ENCODE measurements around the gene JARID2.
A peak's percentile ranks its signal among the peaks of the same experiment; 100 is the strongest.

DNA sequence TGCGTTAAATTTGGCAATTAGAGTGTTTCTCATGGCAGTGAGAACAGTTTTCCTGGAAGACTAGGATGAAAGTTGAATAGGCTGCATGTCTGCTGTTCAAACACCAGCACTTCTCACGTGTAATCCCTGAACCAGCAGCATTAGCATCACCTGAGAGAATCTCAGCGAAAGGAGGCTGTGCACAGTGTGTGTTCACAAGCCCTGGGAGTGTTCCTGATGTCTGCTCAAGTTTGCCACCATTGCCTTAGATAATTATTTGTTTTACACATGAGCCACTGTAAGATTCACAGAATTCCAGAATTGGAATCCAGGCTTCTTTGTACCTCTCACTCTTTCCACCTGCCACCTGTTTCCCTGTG is 117.3 kb downstream of the JARID2 start:
- TF ChIP-seq GABPA (IDR thresholded peaks at IDR 0.05; ENCODE audit: borderline replicate concordance, insufficient read depth, low read length) (no peak), POLR2A (IDR thresholded peaks at IDR 0.05; ENCODE audit: control extremely low read depth in 1 of 2, low read depth in 2 of 2, low read length in 2 of 2) (peak in 1 of 2 experiments; percentile 47; a peak in 1 of 3 replicates), EZH2 (IDR thresholded peaks at IDR 0.05; ENCODE audit: low read depth, low read length, severe bottlenecking) (no peak), KDM1A (IDR thresholded peaks at IDR 0.05; ENCODE audit: borderline replicate concordance, low read length) (no peak), POLR2AphosphoS5 (IDR thresholded peaks at IDR 0.05; ENCODE audit: low read depth, low read length) (peak; percentile 29; the same call in 1 of the 2 replicates), FOSL1 (IDR thresholded peaks at IDR 0.05; ENCODE audit: insufficient read depth, low read depth, low read length) (no peak), PHF8 (conservative IDR thresholded peaks at IDR 0.05; ENCODE audit: low read depth, low read length) (no peak), SRF (IDR thresholded peaks at IDR 0.05; ENCODE audit: low read depth, low read length) (no peak), BACH1 (IDR thresholded peaks at IDR 0.05; ENCODE audit: low read length) (no peak), EGR1 (IDR thresholded peaks at IDR 0.05; ENCODE audit: borderline replicate concordance, low read depth, low read length) (no peak), RAD21 (IDR thresholded peaks at IDR 0.05 in 1 of 2, conservative IDR thresholded peaks at IDR 0.05 in 1 of 2; ENCODE audit: low read depth in 2 of 2, low read length in 2 of 2) (no peak)
- TF ChIP-seq, protein P1, sequence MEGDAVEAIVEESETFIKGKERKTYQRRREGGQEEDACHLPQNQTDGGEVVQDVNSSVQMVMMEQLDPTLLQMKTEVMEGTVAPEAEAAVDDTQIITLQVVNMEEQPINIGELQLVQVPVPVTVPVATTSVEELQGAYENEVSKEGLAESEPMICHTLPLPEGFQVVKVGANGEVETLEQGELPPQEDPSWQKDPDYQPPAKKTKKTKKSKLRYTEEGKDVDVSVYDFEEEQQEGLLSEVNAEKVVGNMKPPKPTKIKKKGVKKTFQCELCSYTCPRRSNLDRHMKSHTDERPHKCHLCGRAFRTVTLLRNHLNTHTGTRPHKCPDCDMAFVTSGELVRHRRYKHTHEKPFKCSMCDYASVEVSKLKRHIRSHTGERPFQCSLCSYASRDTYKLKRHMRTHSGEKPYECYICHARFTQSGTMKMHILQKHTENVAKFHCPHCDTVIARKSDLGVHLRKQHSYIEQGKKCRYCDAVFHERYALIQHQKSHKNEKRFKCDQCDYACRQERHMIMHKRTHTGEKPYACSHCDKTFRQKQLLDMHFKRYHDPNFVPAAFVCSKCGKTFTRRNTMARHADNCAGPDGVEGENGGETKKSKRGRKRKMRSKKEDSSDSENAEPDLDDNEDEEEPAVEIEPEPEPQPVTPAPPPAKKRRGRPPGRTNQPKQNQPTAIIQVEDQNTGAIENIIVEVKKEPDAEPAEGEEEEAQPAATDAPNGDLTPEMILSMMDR (IDR thresholded peaks at IDR 0.05; ENCODE audit: control extremely low read depth in 1 of 3, insufficient read depth in 1 of 3, low read depth in 1 of 3, low read length in 3 of 3) = no peak
- TF ChIP-seq, protein P2, sequence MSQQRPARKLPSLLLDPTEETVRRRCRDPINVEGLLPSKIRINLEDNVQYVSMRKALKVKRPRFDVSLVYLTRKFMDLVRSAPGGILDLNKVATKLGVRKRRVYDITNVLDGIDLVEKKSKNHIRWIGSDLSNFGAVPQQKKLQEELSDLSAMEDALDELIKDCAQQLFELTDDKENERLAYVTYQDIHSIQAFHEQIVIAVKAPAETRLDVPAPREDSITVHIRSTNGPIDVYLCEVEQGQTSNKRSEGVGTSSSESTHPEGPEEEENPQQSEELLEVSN (IDR thresholded peaks at IDR 0.05) = no peak
- TF ChIP-seq, protein P3, sequence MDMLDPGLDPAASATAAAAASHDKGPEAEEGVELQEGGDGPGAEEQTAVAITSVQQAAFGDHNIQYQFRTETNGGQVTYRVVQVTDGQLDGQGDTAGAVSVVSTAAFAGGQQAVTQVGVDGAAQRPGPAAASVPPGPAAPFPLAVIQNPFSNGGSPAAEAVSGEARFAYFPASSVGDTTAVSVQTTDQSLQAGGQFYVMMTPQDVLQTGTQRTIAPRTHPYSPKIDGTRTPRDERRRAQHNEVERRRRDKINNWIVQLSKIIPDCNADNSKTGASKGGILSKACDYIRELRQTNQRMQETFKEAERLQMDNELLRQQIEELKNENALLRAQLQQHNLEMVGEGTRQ (IDR thresholded peaks at IDR 0.05; ENCODE audit: low read length) = no peak
